Activated B cell treated with CpG ODN at 0.5 μM for 24 hours (primary cell): ENCODE measurements around the gene CDK11A. TPM values are rescaled to one million over a fixed set of nuclear protein-coding genes. Genes with fewer than 3 reads are reported as not detected.
A peak's percentile ranks its signal among the peaks of the same experiment; 100 is the strongest.
"Not testable (repeated sequence)": the region's sequence is repeated elsewhere in the genome, so short reads cannot be mapped to it uniquely, and the experiment has no call there.

Source experiments
- ATAC-seq: fragments of 200-7000 bp; cut with Tn5 transposase; one replicate; pipeline ENCODE4 v1.10.0; 2021; ENCODE audit warnings: low read depth, mild to moderate bottlenecking, moderate library complexity
- CTCF ChIA-PET: fragments of 350-600 bp; sonication (Branson Sonifier 250); formaldehyde crosslinking; loops from one replicate; lab custom pipeline; 2021; ENCODE audit warnings: antibody characterized with exemption; lab: Charles Lee
- POLR2A ChIA-PET: fragments of 350-600 bp; sonication (Branson Sonifier 250); formaldehyde crosslinking; loops from one replicate; lab custom pipeline; 2021; ENCODE audit warnings: antibody characterized with exemption; lab: Charles Lee
- DNase-seq: peaks from one replicate; pipeline ENCODE4 v3.0.0; 2022
- H3K27ac Mint-ChIP-seq: one replicate; pipeline ENCODE4 v1.8.0; 2020; ENCODE audit warnings: mixed read lengths
- H3K27me3 Mint-ChIP-seq: one replicate; pipeline ENCODE4 v1.8.0; 2021; ENCODE audit warnings: mixed read lengths
- H3K36me3 Mint-ChIP-seq: one replicate; pipeline ENCODE4 v1.8.0; 2021; ENCODE audit warnings: low read depth, mixed read lengths
- H3K4me1 Mint-ChIP-seq: one replicate; pipeline ENCODE4 v1.8.0; 2021; ENCODE audit warnings: mixed read lengths
- H3K4me3 Mint-ChIP-seq: one replicate; pipeline ENCODE4 v1.8.0; 2020; ENCODE audit warnings: mild to moderate bottlenecking, mixed read lengths
- H3K9me3 Mint-ChIP-seq: one replicate; pipeline ENCODE4 v1.8.0; 2020; ENCODE audit warnings: mixed read lengths
- CTCF ChIP-seq: fragments of 200-600 bp; IDR thresholded peaks from one replicate; pipeline ENCODE4 v1.8.0; 2022; ENCODE audit warnings: antibody characterized with exemption, mild to moderate bottlenecking
- intact Hi-C: fragments of 100-400 bp; cut with micrococcal nuclease; formaldehyde crosslinking; loops from one replicate; pipeline ENCODE4 v1.15.1; 2024
- total RNA-seq: library from RNA; stranded (reverse); gene quantifications from 2 replicates; pipeline ENCODE4 v1.2.3, GENCODE V29; 2022

The CDK11A gene
- total RNA-seq, 1 donor from 2014 or later = 58.9 TPM

- H3K9me3 Mint-ChIP-seq = no peaks in the 10 kb centered on the region
Measured at GRCh38 chr1:1703796-1704195, 20.4 kb downstream of the CDK11A start.

GRCh38 chr1:1702506-1702905 is 21.7 kb downstream of the CDK11A start:
- H3K4me3 Mint-ChIP-seq, H3K4me1 Mint-ChIP-seq, H3K27ac Mint-ChIP-seq, ATAC-seq, POLR2A ChIA-PET, intact Hi-C loops, H3K9me3 Mint-ChIP-seq, H3K36me3 Mint-ChIP-seq, CTCF ChIA-PET, DNase-seq, H3K27me3 Mint-ChIP-seq: not testable (repeated sequence)

More at GRCh38 chr1:1703796-1704195, 20.4 kb downstream of the CDK11A start:
- no peaks in the 10 kb centered on the region for H3K4me1 Mint-ChIP-seq
- intact Hi-C loops = no loop called here
- POLR2A ChIA-PET = no interaction called here
- H3K27ac Mint-ChIP-seq = no peak overlapping the region
- no peak overlapping the region for H3K4me3 Mint-ChIP-seq
- H3K27me3 Mint-ChIP-seq = no peaks in the 10 kb centered on the region
- no peak for ATAC-seq
- peaks cover 6% of the 10 kb centered on the region for H3K36me3 Mint-ChIP-seq
- DNase-seq = no peak
- CTCF ChIA-PET = no interaction called here
- TF ChIP-seq CTCF = no peak

GRCh38 chr1:1700557-1700956 is 23.6 kb downstream of the CDK11A start:
- H3K27ac Mint-ChIP-seq, H3K4me3 Mint-ChIP-seq, intact Hi-C loops, H3K9me3 Mint-ChIP-seq, H3K36me3 Mint-ChIP-seq, CTCF ChIA-PET, H3K27me3 Mint-ChIP-seq, H3K4me1 Mint-ChIP-seq, POLR2A ChIA-PET, DNase-seq: not testable (repeated sequence)
- ATAC-seq = peak; percentile 18

GRCh38 chr1:1700067-1700466 is 24.1 kb downstream of the CDK11A start:
- intact Hi-C loops, H3K27ac Mint-ChIP-seq, DNase-seq, POLR2A ChIA-PET, H3K36me3 Mint-ChIP-seq, H3K4me3 Mint-ChIP-seq, H3K27me3 Mint-ChIP-seq, H3K4me1 Mint-ChIP-seq, H3K9me3 Mint-ChIP-seq, CTCF ChIA-PET: not testable (repeated sequence)
- ATAC-seq = peak; percentile 75

- CTCF ChIA-PET, H3K9me3 Mint-ChIP-seq, H3K36me3 Mint-ChIP-seq, H3K27me3 Mint-ChIP-seq, intact Hi-C loops, DNase-seq, POLR2A ChIA-PET, ATAC-seq, H3K4me3 Mint-ChIP-seq, H3K27ac Mint-ChIP-seq, H3K4me1 Mint-ChIP-seq: not testable (repeated sequence)
Measured at GRCh38 chr1:1699061-1699460, 25.1 kb downstream of the CDK11A start.

GRCh38 chr1:1697358-1698183 is 26.6 kb downstream of the CDK11A start:
- CTCF ChIA-PET, H3K36me3 Mint-ChIP-seq, H3K27me3 Mint-ChIP-seq, H3K4me3 Mint-ChIP-seq, intact Hi-C loops, H3K9me3 Mint-ChIP-seq, DNase-seq, H3K4me1 Mint-ChIP-seq, ATAC-seq, H3K27ac Mint-ChIP-seq, POLR2A ChIA-PET: not testable (repeated sequence)

GRCh38 chr1:1696431-1697357 is 27.5 kb downstream of the CDK11A start:
- DNase-seq, H3K4me3 Mint-ChIP-seq, H3K27ac Mint-ChIP-seq, ATAC-seq, H3K27me3 Mint-ChIP-seq, intact Hi-C loops, H3K36me3 Mint-ChIP-seq, H3K9me3 Mint-ChIP-seq, POLR2A ChIA-PET, H3K4me1 Mint-ChIP-seq, CTCF ChIA-PET: not testable (repeated sequence)

- H3K4me1 Mint-ChIP-seq, H3K36me3 Mint-ChIP-seq, POLR2A ChIA-PET, H3K9me3 Mint-ChIP-seq, H3K27me3 Mint-ChIP-seq, intact Hi-C loops, CTCF ChIA-PET: not testable (repeated sequence)
- peak within 1 kb of the TSS; percentile 46 for H3K27ac Mint-ChIP-seq
- H3K4me3 Mint-ChIP-seq = peak within 1 kb of the TSS; percentile 67
- peak; percentile 84 for DNase-seq
- peak; percentile 77 for ATAC-seq
Measured at GRCh38 chr1:1692714-1693647, 31.2 kb downstream of the CDK11A start, which contains the start of gene SLC35E2B. Gene SLC35E2B (minus strand): TSS chr1:1692795. CDS start chr1:1676699, 16,096 bp downstream.

GRCh38 chr1:1692324-1692713 is 31.8 kb downstream of the CDK11A start:
- H3K4me1 Mint-ChIP-seq, H3K36me3 Mint-ChIP-seq, H3K9me3 Mint-ChIP-seq, H3K27me3 Mint-ChIP-seq, intact Hi-C loops, POLR2A ChIA-PET, CTCF ChIA-PET: not testable (repeated sequence)
- Mint-ChIP-seq H3K27ac (peak overlapping the region; percentile 46), H3K4me3 (peak overlapping the region; percentile 67)
- ATAC-seq (peak; percentile 62), DNase-seq (peak; percentile 68)

GRCh38 chr1:1691443-1691842 is 32.7 kb downstream of the CDK11A start:
- ATAC-seq, DNase-seq, H3K36me3 Mint-ChIP-seq, intact Hi-C loops, POLR2A ChIA-PET, H3K4me1 Mint-ChIP-seq, CTCF ChIA-PET, H3K27me3 Mint-ChIP-seq, H3K4me3 Mint-ChIP-seq, H3K9me3 Mint-ChIP-seq, H3K27ac Mint-ChIP-seq: not testable (repeated sequence)
